Stimulated activated CD8-positive, alpha-beta memory T cell treated with anti-CD3 and anti-CD28 coated beads, Interleukin-7, amount 100 ng/mL, for 1 hour (primary cell): Measurements from ENCODE around the gene KCNAB1.
A peak's percentile ranks its signal among the peaks of the same experiment; 100 is the strongest.
"Not testable (repeated sequence)": the region's sequence is repeated elsewhere in the genome, so short reads cannot be mapped to it uniquely, and the experiment has no call there.

ENCODE experiments used
- DNase-seq, 2 donors: peaks; one replicate each; pipeline ENCODE4 v3.0.0-alpha.2; 2020; ENCODE audit warnings: low read depth in 2 of 2

The KCNAB1 gene

DNA sequence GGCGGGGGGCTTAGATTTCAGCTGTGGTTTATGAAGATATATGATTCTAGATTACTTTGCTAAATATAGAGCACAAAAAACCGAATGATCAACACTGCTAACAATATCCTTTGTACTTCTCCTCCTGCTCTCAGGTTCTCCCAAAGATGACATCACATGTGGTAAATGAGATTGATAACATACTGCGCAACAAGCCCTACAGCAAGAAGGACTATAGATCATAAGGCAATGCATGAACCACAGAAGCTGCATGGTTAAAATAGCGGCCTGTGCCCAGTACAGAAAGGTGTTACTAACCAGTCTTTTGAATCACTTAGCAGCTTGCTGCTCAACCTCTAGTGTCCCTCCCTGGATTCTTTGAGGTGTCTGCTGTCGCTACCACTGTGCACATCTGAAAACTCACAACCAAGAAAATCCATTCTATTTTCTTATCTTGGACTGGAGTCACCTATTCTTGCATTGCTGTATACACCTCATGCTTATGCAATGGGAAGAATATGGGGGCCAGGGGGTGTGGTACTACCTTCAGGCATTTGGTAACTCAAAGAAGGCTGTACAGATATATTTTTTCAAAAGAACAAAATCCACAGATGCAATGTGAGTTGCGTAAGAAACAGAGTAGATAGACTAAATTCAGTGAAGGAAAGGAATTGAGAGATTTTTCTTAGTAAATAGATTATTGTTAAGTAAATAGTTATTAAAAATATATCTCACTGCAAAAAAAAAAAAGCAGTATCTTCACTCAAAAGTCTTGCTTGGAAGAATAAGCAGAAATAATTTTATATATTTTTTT, 416.3 kb downstream of the KCNAB1 start:
- no peak for DNase-seq

DNA sequence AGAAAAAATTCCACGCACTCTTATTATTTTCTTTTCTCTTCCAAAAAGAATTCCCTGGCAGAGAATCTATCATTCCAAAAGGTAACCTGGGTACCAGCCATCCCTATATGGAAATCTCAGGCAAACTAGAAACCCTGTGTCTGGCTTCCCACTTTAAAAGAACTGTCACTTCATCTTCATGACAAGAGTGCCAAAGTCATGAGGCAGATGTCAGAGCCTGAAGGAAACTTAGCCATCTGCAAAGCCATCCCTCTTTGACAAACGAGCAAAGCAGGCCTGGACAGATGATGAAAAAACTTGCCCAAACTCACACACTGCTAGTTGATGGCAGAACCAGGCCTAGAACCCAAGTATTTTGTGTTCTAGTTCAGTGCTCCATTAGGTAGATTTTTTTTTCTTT, 418.7 kb downstream of the KCNAB1 start:
- DNase-seq, result no peak

DNA sequence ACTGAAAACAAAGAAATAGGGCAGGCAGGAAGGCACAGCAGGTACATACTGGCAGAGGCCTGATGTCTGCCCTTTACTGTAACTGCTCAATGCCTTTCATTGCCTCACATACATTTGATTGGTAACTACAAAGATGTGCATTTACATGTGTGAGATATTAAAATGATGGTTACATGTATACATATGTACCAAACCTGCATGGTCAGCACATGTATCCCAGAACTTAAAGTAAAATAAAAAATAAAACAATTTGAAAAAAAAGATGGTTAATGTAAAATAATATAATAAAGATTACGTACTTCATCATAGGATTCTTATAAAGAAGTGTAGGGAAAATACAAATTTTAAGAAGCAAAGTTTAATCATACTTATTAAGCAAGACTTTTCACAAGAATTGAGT, 419.4 kb downstream of the KCNAB1 start:
- DNase-seq, result no peak

DNA sequence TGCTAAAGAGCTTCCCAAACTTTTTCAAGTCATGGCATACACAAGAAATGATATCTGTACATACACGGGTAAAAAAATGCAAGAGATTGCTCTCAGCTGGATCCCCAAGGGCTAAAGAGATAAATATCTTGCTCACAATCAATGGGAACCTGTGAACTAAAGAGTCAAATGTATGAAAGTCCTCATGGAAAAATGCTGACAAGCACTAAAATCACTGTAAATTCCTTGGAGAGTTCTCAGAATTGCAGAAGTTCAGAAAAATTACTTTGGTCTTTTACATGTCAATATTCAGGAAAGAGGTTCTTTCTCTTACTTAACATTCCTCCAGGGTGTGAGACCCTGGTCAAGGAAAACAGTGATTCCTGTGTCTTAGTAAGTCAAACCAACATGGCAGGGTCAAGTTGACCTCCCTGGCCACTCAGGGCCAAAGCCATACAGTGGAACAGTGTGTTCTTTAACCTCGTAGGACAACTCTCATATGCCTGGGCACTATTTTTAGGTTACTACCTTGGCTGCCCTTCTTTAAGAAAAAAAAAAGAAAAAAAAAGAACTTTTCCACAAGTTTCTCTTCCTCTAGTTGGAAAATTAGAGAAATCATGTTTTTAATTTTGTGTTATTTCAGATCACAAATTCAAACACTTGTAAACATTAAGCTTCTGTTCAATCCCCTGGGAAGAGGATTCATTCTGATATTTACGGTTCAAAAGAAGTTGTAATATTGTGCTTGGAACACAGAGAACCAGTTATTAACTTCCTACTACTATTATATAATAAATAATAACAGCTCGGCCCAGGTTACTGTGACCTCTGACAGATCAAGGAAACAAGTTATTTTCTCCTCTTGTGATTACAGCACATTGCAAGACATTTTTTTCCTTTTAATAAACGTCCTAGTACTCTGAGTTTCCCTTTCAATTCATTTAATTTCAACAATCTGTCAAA, 422.0 kb downstream of the KCNAB1 start:
- no peak for DNase-seq

DNA sequence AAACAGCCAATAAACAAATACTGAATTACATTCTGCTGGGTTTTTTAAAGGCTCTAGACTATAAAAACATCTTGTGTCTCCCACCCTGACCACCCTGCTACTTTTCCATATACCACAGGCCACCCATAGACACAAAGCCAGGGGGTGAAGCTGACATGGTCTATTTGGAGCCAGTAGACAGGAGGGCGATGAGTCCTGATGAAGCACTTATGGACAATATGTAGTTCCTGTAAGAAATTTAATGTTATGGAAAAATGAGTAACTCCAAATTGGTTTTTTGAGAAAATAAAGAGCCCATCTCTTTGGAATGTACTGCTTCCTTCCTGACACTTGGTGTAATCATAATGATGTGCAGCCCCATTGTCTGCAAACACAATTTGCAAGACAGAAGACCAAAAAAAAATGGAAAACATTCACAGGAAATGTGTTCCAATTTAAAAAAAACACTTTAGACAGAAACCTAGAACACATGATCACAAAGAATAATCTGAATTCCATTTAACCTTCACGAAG, 422.7 kb downstream of the KCNAB1 start:
- no peak for DNase-seq

DNA sequence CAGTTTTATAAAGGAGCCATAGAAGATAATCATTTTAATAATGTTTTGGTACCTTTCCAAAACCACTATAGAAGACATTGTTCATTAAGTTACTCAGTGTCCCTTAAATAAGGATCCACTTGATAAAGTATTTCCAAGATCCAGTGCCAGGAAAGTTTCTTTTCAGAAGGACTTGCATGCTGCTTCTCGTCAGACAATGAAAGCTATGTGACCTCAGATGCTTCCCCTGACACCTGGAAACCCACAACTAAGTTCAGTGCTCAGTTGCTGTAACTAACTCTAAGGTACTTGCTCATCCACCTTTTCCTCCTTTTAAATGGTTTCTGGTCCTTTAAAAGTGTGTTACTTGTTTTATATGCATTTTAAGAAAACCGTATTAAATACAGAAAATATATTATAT, 427.3 kb downstream of the KCNAB1 start:
- no peak for DNase-seq

DNA sequence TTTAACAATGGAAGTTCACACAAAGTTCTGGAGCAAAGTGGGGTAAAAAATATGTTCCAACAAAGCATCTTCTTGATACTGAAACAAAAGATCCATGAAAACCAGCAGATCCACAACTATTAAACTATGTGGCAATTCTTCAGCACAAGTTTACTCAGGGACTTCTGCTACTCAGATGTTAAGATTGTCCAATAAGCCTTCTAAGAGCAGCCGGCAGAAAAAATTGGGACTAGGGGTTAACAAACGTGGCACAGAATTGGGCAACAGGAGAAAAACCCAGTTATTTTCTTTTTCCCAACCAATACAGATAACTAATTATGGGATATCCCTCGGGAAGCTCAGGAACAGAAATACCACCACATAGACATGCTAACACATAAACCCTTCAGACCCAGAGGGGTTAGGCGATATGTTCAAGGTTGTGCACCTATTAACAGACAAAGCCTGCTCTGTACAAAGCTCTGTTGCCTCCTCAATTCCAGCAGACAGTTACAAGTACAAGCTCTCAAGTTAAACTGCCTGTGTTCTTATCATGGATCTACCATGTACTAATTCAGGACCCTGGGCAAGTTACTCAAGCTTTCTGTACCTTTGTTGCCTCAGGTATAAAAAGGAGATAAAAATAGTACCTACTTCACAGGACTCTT, 427.8 kb downstream of the KCNAB1 start:
- no peak for DNase-seq

DNA sequence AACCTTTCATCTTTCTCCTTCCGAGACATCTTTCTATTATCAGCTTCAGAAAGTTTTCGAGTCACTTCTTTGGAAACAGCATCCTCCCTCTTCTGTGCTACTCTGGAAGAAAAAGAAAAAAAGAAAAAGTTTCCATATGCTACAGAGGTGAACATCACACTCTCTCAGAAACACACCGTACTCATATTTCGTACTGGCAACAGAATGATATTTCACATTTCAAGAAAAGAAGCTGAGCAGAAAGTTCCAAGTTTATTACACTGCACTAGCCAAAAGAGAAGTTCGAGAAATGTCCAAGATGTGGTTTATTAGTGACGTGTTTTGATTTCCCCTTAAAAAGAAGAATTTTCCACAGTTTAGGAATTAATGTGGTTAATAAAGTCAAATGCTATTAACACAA, 428.5 kb downstream of the KCNAB1 start:
- DNase-seq, result no peak

DNA sequence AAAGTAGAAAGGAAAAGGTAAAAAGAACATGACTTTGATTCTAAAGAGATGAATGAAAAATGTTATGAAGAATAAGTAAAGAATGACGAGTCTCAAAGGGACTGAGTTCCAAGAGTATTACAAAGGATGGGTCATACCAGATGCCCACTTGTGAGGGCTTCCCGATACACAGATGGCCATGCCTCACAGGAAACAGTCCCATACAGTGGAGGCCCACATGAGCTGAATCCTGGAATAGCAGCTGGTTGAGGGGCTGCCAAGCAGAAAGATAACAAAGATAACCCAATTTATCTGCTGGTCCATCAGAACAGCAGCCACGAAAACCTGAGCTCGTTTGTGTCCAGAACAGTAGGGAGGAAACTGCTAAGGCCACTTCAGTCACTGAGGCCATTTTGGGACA, 430.9 kb downstream of the KCNAB1 start:
- DNase-seq, result no peak

DNA sequence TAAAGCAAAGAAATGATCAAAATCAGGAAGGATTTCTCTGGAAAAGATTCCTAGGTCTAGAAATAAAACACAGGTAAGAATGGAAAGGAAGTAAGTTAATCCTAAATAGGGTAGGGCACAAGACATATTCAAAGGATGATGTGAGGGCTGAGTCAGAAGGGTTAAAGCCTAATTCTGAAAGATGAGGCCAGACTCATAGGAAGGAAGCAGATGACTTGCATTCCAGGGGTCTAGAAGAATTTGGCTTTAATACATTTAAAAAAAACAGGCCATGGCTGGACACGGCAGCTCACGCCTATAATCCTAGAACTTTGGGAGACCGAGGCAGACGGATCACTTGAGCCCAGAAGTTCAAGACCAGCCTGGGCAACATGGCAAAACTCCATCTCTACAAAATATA, 431.4 kb downstream of the KCNAB1 start:
- no peak for DNase-seq

DNA sequence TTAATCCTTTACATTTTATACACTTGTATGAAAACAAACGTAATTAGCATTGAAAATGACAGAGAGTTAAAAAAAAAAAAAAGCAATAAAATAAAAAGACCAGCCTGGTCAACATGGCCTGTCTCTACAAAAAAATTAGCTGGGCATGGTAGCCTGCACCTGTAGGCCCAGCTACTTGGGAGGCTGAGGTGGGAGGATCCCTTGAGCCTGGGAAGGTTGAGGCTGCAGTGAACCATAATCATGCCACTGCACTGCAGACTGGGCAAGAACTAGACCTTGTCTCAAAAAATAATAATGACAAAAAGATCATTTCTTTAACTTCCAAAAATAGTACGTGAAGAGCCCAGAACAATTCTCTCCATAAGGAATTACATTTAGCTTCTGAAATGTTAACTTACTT, 432.6 kb downstream of the KCNAB1 start:
- no peak for DNase-seq

DNA sequence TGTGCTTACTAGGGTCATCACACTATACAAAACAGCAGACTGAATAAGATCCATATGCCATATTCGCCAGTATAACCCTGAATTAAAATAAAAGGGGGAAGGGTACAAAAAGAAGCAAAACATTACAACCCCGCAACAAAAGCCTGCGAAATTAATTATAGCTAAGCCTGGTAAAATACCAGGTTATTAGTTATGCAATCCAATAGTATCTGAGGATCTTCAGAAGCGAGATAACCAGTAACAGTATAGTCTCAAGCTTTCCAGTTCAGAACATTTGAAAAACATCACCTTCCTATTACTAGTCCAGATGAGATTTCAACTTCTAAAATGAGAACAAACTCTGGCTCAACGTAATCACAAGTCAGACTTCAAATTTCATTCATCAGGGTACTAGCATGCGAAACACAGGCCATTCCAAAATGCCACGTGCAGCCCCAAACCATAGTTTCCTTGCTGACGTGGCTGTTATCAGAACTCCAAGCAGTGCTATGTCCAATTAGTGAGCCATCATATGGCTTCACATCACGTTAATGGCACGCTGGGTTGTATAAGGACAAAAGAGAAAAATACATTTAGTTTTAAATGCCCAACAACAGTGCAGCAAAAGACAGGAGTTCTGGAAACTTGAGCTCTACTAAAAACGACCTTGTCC, 433.5 kb downstream of the KCNAB1 start:
- no peak for DNase-seq

DNA sequence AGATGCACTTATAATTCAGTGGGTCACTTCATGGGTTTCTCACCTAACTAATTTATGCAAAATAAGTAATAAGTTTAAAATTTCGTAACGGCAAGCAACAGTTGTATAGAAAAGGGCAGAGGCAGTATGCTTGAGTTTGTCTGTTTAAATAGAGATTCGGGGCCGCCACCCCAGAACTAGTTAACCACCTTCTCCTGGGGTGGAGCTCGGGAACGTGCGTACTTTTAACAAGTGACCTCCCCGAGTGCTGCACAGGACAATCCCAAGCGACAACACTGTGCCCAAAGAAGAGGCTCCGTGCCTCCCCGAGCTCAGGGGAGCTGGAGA, 434.1 kb downstream of the KCNAB1 start:
- no peak for DNase-seq

DNA sequence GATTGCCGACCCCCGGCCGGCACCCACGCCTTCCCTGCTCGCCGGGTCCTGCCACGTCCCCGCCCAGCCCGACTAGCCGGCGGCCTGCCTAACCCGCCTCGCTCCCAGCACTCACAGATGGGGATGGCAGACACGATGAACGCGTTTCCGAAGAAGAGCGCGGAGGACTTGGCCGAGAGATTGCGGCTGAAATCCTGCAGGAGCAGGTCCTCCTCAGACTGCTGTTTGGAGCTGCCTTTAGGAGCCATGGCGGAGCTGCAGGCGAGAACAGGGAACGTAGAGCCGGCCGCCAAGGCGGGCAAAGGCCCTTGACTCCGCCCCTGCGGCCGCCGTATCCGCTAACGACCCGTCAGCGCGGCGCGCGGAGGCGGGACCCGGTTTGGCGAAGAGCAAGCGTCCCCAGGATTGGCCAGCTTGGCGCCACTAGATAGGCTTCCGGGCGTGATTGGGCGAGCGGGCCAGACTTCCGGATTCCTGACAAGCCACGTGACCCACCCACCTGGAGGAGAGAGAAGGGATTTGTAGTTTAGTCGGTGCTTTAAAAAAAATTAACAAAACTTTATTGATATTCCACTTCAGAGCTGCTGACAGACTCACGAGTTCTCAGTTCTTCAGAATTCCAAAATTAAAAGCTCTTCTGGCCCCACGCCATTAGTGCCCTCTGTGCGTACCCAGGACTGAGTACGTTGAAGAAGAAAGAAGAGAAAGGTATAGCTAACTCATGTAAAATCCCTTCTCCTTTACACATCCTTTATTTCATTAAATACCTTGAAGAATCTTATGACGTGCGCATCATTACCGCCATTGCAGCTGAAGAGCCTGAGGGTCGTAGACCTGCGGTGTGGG, 434.7 kb downstream of the KCNAB1 start, which contains the start of gene SSR3:
Gene SSR3 (minus strand): TSS at position 276 of the 846 bp plus-strand sequence. CDS start 28 bp downstream, at position 248.
- peak; percentile 96 for DNase-seq

DNA sequence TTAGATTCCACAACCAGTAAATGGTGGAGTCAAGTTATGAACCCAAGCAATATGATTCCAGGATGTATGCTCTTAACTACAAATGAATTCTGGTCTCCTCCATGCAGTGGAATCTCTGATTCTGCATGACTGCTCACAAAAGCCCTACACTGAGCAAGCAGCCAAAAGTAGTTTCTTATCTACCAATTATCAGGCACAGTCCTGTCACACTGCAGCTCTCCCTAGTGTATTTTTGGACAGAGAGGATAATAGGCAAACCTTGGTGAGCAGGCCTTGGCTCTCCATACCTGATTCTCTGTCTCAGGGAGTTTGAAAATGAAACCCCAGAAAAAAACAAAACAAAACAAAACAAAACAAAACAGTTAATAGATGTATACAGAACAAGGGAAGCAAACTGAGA, 438.0 kb downstream of the KCNAB1 start:
- no peak for DNase-seq

DNA sequence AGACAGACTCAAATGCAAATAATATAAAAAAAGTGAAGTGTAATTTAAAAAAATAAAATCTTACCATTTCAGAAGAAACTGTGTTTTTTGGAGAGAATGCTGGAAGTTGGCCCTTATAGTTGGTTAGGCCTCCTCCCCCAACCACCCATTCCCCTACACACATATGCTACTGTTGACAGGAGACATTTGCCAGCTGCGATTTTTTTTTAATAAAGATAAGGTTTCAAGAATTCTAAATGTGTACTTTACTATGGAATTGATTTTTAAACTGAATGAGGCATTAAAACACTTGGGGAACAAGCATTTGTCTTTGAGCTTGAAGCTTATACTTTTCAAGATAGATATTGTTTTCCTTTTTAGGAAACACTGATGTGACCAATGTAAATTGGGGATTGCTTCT, 438.9 kb downstream of the KCNAB1 start:
- DNase-seq, result no peak

DNA sequence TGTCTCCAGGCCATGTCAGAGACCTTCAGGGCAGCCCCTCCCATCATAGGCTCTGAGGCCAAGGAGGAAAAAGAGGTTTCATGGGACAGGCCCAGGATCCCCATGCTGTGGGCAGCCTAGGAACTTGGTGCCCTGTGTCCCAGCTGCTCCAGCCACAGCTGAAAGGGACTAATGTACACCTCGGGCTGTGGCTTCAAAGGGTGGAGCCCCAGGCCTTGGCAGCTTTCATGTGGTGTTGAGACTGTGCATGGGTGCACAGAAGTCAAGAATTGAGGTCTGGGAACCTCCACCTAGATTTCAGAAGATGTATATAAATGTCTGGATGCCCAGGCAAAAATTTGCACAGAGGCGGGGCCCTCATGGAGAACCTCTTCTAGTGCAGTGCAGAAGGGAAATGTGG, 441.2 kb downstream of the KCNAB1 start:
- no peak for DNase-seq

DNA sequence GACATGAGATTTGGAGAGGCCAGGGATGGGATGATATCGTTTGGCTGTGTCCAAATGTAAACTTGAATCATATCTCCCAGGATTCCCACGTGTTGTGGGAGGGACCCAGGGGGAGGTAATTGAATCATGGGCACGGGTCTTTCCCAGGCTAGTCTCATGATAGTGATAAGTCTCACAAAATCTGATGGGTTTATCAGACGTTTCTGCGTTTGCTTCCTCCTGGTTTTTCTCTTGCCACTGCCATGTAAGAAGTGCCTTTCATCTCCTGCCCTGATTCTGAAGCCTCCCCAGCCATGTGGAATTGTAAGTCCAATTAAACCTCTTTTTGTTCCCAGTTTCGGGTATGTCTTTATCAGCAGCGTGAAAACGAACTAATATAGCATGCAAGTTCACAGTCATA, 442.1 kb downstream of the KCNAB1 start:
- not testable (repeated sequence) for DNase-seq

DNA sequence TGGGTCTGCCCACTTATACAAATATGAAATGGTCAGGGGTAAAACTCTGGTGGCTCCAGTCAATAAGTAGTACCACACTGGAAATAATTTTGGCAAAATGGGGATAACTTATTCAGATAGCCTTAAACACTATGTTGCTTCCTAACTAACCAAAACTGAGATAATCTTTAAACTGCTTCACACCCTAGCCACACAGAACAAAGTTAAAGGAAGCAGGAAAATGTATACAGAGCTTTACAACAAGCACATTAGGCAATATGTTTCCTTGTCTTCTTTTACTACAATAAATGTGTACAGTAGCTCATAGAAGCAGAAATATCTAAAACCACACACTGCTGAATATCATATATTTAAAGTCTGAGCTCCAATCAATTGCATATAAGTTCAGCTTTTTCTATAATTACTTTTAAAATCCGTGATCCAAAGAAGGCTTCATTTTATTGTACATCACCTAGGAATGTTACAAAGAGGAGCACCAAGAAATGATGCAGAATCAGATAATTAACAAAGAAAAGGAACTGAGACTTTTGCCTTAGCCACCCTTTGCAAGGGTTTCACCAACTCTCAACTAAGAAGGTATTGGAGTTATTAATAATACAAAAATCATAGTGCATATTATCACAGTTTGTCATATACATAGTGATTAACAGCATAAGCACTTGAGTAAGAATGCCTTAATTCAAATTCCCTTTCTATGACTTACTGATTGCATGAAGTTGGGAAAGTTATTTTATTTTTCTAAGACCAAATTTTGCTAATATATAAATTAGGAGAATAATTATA, 443.7 kb downstream of the KCNAB1 start:
- no peak for DNase-seq

DNA sequence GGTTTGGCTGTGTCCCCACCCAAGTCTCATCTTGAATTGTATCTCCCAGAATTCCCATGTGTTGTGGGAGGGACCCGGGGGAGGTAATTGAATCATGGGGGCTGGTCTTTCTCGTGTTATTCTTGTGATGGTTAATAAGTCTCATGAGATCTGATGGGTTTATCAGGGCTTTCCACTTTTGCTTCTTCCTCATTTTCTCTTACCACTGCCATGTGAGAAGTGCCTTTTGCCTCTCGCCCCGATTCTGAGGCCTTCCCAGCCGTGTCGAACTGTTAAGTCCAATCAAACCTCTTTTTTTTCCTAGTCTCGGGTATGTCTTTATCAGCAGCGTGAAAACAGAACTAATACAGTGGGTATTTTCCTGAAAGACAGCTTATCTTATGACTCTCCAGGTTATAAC, 448.6 kb downstream of the KCNAB1 start:
- not testable (repeated sequence) for DNase-seq
